Hepatic stellate cell (primary cell): Measurements from ENCODE around the gene SAYSD1.

Source experiments
- DNase-seq: peaks from one replicate; pipeline ENCODE4 v3.0.0; 2011; ENCODE audit warnings: low spot score

Gene SAYSD1

GRCh38 chr6:39079197-39080125 lies 35.5 kb downstream of the SAYSD1 start:
- no peak for DNase-seq

- DNase-seq, result no peak
Observed at GRCh38 chr6:39078695-39079094, 36.3 kb downstream of the SAYSD1 start.

DNA sequence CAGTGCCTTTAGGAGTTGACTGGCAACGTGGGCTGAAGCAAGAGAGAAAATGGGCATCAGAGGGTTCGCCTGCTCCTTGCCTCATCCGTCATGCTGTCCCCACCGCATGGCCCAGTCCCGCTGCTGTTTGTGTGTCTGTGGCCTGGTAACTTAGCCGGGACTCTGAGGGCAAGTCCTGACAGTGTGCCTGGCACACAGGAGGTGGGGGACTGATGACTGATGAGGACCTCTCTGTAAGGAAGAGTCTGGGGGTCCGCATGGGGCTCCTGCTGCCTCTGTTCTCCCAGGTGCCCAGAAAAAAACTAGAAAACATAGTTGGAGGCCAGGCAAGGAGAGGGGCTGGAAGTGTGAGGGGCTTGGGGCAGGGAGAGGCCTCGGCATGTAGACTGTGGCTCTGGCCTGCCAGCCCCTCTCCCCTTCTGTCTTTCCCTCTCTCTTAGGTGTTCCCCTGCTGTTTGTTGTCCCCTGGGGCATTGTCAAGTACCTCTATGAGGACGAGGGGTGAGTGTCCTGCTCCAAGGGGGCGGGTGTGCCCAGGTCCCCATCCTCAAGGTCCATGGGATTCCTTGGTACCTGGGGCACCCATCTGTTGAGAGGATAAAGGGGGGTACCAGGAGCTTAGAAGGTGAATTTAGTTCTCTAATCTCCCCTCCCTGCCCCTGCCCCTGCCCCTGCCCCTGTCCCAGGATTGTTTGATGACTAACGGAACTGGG lies 36.9 kb downstream of the SAYSD1 start:
- no peak for DNase-seq

- no peak for DNase-seq
Observed at GRCh38 chr6:39076623-39077535, 38.1 kb downstream of the SAYSD1 start.

GRCh38 chr6:39075807-39076622 lies 39.0 kb downstream of the SAYSD1 start:
- DNase-seq, result no peak

GRCh38 chr6:39075010-39075686 lies 39.8 kb downstream of the SAYSD1 start:
- DNase-seq, result no peak

DNA sequence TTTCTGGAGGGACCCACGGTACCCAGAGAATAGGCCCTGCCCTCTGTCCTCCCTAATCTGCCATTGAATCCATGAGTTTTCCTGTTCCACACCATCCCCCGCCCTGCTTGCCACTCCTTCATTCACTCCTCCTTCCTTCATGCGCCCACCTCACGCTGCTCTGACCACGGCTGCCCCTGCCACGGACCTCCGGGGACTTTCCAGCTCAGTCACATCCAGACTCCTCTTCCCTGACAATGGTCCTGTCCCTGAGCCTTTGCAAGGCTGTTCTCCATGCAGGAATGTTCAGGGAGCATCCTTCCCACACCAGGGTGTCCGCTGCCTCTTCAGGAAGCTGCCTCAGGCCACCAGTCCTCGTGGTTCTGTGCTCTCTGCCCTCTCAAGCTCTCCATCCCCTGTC lies 40.5 kb downstream of the SAYSD1 start:
- DNase-seq, result no peak

GRCh38 chr6:39073471-39074355 lies 41.3 kb downstream of the SAYSD1 start:
- DNase-seq, result no peak

GRCh38 chr6:39072830-39073229 lies 42.2 kb downstream of the SAYSD1 start:
- DNase-seq, result no peak

DNA sequence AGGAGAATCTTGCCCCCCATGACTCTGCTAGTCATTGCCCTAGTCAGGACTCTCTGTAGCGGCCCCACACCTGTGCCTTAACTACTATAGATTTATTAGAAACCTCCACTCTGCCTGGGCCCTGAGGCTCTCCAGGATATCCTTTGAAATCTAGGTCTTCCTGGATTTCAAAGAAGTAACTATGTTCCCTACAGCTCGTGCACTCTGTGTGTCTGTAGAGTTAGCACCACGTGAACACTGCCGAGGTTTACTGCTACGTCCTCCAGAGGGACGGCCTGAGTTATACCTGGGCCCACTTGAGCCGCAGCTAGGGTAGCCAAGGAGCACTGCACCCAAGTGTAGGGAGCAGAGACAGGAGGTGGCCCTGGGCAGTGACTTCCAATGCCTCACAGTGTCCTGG lies 46.6 kb downstream of the SAYSD1 start:
- no peak for DNase-seq

GRCh38 chr6:39065561-39065960 lies 49.4 kb downstream of the SAYSD1 start:
- no peak for DNase-seq

DNA sequence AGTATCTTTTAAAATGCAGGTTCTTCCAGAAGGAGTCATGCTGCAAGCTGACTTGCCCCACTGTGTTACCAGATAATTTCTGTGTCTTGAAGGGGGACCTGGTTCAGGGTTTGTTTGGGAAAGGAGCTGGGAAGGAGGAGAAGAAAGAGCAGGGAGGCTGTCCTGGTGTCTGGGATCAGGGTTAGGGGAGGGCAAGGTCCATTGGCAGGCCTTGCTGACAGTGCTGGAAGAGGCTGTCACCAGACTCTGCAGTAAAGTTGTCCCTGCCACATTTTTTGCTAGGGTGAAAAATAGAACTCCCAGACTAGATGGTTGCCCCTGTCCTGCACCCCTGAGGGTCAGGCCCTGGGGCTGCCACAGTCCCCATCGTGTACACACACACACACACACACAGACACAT lies 51.5 kb downstream of the SAYSD1 start:
- no peak for DNase-seq

GRCh38 chr6:39062014-39062740 lies 52.8 kb downstream of the SAYSD1 start:
- DNase-seq, result no peak

DNA sequence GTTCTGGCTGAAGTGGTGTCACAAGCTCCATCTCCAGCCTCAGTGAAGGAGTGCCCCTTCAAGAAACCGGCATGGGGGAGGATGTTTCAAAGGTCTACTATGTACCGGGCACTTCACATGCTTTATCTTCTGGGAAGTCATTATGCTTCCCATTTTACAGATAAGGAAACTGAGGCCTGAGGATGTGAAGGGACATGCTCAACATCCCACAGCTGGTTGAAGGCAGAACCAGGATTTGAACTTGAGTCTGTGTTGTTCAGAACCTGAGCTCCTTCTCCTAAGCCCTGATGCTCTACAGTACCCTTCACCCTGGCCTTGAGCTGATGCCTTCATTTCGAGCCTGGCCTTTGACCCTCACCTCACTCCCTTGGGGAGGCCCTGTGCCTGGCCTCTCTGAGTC lies 53.4 kb downstream of the SAYSD1 start:
- no peak for DNase-seq

DNA sequence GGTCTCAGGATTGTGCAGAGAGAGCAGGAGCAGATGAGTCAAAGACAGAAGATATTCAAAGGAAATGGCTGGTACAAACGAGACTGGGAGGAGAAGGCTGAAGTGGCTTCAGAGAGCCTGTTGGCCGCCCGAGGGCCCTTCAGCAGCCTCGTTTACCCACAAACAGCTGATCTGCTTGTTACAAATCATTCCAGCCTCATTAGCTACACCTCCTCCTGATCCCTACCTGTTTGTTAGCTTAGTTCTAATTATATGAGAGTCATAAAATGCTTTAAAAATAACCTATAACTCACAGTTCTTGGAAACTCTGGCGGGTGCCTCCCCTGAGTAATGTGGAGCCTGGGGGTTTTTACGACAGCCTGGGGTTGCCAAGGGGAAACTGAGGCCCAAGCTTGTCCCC lies 53.8 kb downstream of the SAYSD1 start:
- DNase-seq, result no peak

DNA sequence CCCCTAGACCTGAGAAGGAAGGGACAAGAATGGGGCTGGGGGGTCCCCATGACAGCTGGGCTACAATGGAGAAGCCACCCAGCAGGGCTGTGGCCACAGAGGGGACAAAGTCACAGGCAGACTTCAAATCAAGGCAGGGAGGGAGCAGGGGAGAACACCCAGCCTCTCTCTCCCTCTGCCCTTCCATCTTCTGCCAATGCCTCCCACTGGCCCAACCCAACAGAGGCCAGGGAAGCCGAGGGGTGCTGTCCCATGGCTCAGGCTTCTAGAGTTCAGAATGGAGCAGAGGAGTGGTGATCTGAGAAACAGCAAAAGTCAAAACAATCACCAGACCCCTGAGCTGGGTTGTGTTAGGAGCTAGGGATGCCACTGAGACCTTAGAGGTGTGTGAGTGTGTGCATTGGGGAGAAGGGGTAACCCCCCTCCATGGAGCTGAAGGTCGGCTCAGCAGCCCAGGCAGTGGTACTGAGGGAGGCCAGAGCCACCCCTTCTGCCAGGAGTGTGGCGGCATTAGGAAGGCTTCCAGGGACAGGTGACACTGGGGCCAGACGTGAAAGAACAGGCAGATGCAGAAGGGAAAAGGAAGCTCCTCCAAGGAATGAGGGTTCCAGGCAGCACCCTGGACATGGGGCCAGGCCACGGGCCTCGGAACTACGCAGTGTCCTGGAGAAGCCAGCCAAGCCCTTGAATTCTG lies 54.4 kb downstream of the SAYSD1 start:
- no peak for DNase-seq

- DNase-seq, result no peak
Observed at GRCh38 chr6:39059496-39060310, 55.3 kb downstream of the SAYSD1 start.
